HepG2 (cell line): Measurements from ENCODE around the gene HIPK3. TPM values are rescaled to one million over a fixed set of nuclear protein-coding genes. Genes with fewer than 3 reads are reported as not detected.

Experiments
- CERS6 ChIP-seq: sonication (generic); formaldehyde crosslinking; IDR thresholded peaks from 2 replicates; pipeline ENCODE4 v1.5.0; 2020; ENCODE audit warnings: missing genetic modification reagents
- EP300 ChIP-seq, 3 experiments: sonication (generic) in 1 of 3; formaldehyde crosslinking in 1 of 3; IDR thresholded peaks; 2 replicates each; pipeline versions ENCODE4 v1.5.1 to v1.6.1; 2011 to 2020; ENCODE audit warnings: low read depth in 2 of 3, low read length in 2 of 3, borderline replicate concordance in 1 of 3, improper control_type of control experiment in 1 of 3, mild to moderate bottlenecking in 1 of 3, missing genetic modification reagents in 1 of 3, moderate library complexity in 1 of 3
- GPBP1L1 ChIP-seq: sonication (generic); formaldehyde crosslinking; IDR thresholded peaks from 2 replicates; pipeline ENCODE4 v1.5.0; 2020; ENCODE audit warnings: mild to moderate bottlenecking, missing genetic modification reagents
- MTA3 ChIP-seq: sonication (generic); formaldehyde crosslinking; IDR thresholded peaks from 2 replicates; pipeline ENCODE4 v1.4.0; 2020; ENCODE audit warnings: missing genetic modification reagents
- NFATC3 ChIP-seq: sonication (generic); formaldehyde crosslinking; IDR thresholded peaks from 2 replicates; pipeline ENCODE4 v1.5.1; 2020; ENCODE audit warnings: mild to moderate bottlenecking, missing genetic modification reagents
- RNF2 ChIP-seq: fragments of 450-650 bp; conservative IDR thresholded peaks from 2 replicates; pipeline ENCODE4 v1.6.1; 2016; ENCODE audit warnings: low read depth
- SP140L ChIP-seq: sonication (generic); formaldehyde crosslinking; IDR thresholded peaks from 2 replicates; pipeline ENCODE4 v1.4.0; 2020; ENCODE audit warnings: missing genetic modification reagents, borderline replicate concordance
- SP2 ChIP-seq: sonication (generic); formaldehyde crosslinking; IDR thresholded peaks from 2 replicates; pipeline ENCODE4 v1.5.1; 2020; ENCODE audit warnings: mild to moderate bottlenecking, missing genetic modification reagents
- ZNF367 ChIP-seq: sonication (generic); formaldehyde crosslinking; IDR thresholded peaks from 2 replicates; pipeline ENCODE4 v1.4.0; 2020; ENCODE audit warnings: missing genetic modification reagents, borderline replicate concordance
- ZNF496 ChIP-seq: sonication (generic); formaldehyde crosslinking; IDR thresholded peaks from 2 replicates; pipeline ENCODE4 v1.8.1; 2023; ENCODE audit warnings: mild to moderate bottlenecking, moderate library complexity, missing genetic modification reagents; ENCODE audit not compliant: insufficient replicate concordance
- ZNF713 ChIP-seq: sonication (generic); formaldehyde crosslinking; IDR thresholded peaks from 2 replicates; pipeline ENCODE4 v1.4.0; 2020; ENCODE audit warnings: mild to moderate bottlenecking, missing genetic modification reagents
- ZSCAN22 ChIP-seq: sonication (generic); formaldehyde crosslinking; IDR thresholded peaks from 2 replicates; pipeline ENCODE4 v1.4.0; 2020; ENCODE audit warnings: mild to moderate bottlenecking, missing genetic modification reagents
- polyA plus RNA-seq, 8 experiments: library from polyadenylated mRNA; depleted of rRNA in 3 of 8; stranded (reverse) in 7 of 8; unstranded in 1 of 8; fragments of >200 nt; fragmentation: Illumina TruSeq in 4 of 8; extraction: Trizol in 4 of 8; gene quantifications; 2 replicates each; pipeline versions ENCODE4 v1.2.1 to v1.2.3, GENCODE V29; 2011 to 2016; ENCODE audit warnings: low read depth in 4 of 8, missing spikeins in 1 of 8, mixed read lengths in 1 of 8; ENCODE audit not compliant: insufficient read depth in 1 of 8
- total RNA-seq, 5 experiments: library from RNA; depleted of rRNA; stranded (reverse); fragments of >200 nt; fragmentation: Illumina TruSeq; extraction: Trizol; gene quantifications; 2 replicates each; pipeline ENCODE4 v1.2.3, GENCODE V29; 2016; ENCODE audit warnings: low read depth in 1 of 5
- TF ChIP-seq, protein P1 (sequence below): IDR thresholded peaks from 2 replicates; pipeline ENCODE4 v1.6.1; 2016
- TF ChIP-seq, protein P2 (sequence below): sonication (generic); formaldehyde crosslinking; IDR thresholded peaks from 2 replicates; pipeline ENCODE4 v1.8.1; 2022; ENCODE audit warnings: mild to moderate bottlenecking, missing genetic modification reagents
- TF ChIP-seq, protein P3 (sequence below): sonication (generic); formaldehyde crosslinking; IDR thresholded peaks from 2 replicates; pipeline ENCODE4 v1.4.0; 2020; ENCODE audit warnings: missing genetic modification reagents

The HIPK3 gene
- total and polyA plus RNA-seq, 2 of the 13 experiments (the other 11 are each of a cell fraction or from before 2014, with no cell fraction given), result 20.5 to 44.3 TPM

- TF ChIP-seq SP2 (CRISPR knock-in tag) (0 out of 2 replicates have a peak, but pooled peaks have one; percentile 26), MTA3 (CRISPR knock-in tag) (no peak), ZNF713 (peak; percentile 15; the same call in 1 of the 2 replicates), GPBP1L1 (CRISPR knock-in tag) (no peak), ZNF367 (CRISPR knock-in tag) (no peak; the same call in 1 of the 2 replicates), NFATC3 (CRISPR knock-in tag) (no peak), ZNF496 (CRISPR knock-in tag) (no peak), SP140L (CRISPR knock-in tag) (no peak), RNF2 (0 out of 2 replicates have a peak, but pooled peaks have one; percentile 23), CERS6 (CRISPR knock-in tag) (no peak), ZSCAN22 (CRISPR knock-in tag) (no peak; the same call in 1 of the 2 replicates), EP300 (IDR thresholded peaks at IDR 0.05; ENCODE audit: low read depth in 2 of 2, low read length in 2 of 2) (no peak), EP300 (CRISPR knock-in tag; IDR thresholded peaks at IDR 0.05; ENCODE audit: borderline replicate concordance) (no peak; the same call in 1 of the 2 replicates)
- TF ChIP-seq, protein P1, sequence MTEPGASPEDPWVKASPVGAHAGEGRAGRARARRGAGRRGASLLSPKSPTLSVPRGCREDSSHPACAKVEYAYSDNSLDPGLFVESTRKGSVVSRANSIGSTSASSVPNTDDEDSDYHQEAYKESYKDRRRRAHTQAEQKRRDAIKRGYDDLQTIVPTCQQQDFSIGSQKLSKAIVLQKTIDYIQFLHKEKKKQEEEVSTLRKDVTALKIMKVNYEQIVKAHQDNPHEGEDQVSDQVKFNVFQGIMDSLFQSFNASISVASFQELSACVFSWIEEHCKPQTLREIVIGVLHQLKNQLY (CRISPR knock-in tag), result no peak
- TF ChIP-seq, protein P2, sequence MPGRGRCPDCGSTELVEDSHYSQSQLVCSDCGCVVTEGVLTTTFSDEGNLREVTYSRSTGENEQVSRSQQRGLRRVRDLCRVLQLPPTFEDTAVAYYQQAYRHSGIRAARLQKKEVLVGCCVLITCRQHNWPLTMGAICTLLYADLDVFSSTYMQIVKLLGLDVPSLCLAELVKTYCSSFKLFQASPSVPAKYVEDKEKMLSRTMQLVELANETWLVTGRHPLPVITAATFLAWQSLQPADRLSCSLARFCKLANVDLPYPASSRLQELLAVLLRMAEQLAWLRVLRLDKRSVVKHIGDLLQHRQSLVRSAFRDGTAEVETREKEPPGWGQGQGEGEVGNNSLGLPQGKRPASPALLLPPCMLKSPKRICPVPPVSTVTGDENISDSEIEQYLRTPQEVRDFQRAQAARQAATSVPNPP (CRISPR knock-in tag), result no peak
- TF ChIP-seq, protein P3, sequence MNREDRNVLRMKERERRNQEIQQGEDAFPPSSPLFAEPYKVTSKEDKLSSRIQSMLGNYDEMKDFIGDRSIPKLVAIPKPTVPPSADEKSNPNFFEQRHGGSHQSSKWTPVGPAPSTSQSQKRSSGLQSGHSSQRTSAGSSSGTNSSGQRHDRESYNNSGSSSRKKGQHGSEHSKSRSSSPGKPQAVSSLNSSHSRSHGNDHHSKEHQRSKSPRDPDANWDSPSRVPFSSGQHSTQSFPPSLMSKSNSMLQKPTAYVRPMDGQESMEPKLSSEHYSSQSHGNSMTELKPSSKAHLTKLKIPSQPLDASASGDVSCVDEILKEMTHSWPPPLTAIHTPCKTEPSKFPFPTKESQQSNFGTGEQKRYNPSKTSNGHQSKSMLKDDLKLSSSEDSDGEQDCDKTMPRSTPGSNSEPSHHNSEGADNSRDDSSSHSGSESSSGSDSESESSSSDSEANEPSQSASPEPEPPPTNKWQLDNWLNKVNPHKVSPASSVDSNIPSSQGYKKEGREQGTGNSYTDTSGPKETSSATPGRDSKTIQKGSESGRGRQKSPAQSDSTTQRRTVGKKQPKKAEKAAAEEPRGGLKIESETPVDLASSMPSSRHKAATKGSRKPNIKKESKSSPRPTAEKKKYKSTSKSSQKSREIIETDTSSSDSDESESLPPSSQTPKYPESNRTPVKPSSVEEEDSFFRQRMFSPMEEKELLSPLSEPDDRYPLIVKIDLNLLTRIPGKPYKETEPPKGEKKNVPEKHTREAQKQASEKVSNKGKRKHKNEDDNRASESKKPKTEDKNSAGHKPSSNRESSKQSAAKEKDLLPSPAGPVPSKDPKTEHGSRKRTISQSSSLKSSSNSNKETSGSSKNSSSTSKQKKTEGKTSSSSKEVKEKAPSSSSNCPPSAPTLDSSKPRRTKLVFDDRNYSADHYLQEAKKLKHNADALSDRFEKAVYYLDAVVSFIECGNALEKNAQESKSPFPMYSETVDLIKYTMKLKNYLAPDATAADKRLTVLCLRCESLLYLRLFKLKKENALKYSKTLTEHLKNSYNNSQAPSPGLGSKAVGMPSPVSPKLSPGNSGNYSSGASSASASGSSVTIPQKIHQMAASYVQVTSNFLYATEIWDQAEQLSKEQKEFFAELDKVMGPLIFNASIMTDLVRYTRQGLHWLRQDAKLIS (CRISPR knock-in tag), result no peak
These were observed 883 bp downstream of the HIPK3 start (continued) for GRCh38 chr11:33257897-33258630.
